ENCODE data around the gene SLC38A4. TPM values are rescaled to one million over a fixed set of nuclear protein-coding genes. Genes with fewer than 3 reads are reported as not detected.

SLC38A4 gene
- total RNA-seq, 1 donor, result 0.72 TPM

- H2AFZ ChIP-seq (ENCODE audit: low read length), result no peak overlapping the region
- H3K36me3 ChIP-seq (ENCODE audit: insufficient read depth, low read length), result no peaks in the 10 kb centered on the region
- H3K9me3 ChIP-seq (ENCODE audit: low read depth, low read length), result no peaks in the 10 kb centered on the region
- no peak for DNase-seq (ENCODE audit: insufficient read length, low spot score, missing footprints)
- H3K4me2 ChIP-seq (ENCODE audit: insufficient read depth, low read length), result no peak overlapping the region
- H3K4me3 ChIP-seq (ENCODE audit: insufficient read depth, low read length), result no peak overlapping the region
- no peaks in the 10 kb centered on the region for H3K79me2 ChIP-seq (ENCODE audit: insufficient read depth, low read length)
- TF ChIP-seq CTCF (IDR thresholded peaks at IDR 0.05; ENCODE audit: extremely low read depth, low read depth, low read length), result no peak
- H3K4me1 ChIP-seq (ENCODE audit: insufficient read depth, low read length), result no peaks in the 10 kb centered on the region
- no peaks in the 10 kb centered on the region for H3K27me3 ChIP-seq (ENCODE audit: insufficient read depth, low read length)
- no peaks in the 10 kb centered on the region for H4K20me1 ChIP-seq (ENCODE audit: insufficient read depth, low read length)
- no peak overlapping the region for H3K27ac ChIP-seq (ENCODE audit: low read depth, low read length)
Measured at GRCh38 chr12:46723629-46724419, 102.0 kb downstream of the SLC38A4 start.

- Histone ChIP-seq H3K4me2 (ENCODE audit: insufficient read depth, low read length) (no peak overlapping the region), H2AFZ (ENCODE audit: low read length) (no peak overlapping the region)
- no peak for DNase-seq (ENCODE audit: insufficient read length, low spot score, missing footprints)
Measured at GRCh38 chr12:46722394-46723185, 103.2 kb downstream of the SLC38A4 start.

DNA sequence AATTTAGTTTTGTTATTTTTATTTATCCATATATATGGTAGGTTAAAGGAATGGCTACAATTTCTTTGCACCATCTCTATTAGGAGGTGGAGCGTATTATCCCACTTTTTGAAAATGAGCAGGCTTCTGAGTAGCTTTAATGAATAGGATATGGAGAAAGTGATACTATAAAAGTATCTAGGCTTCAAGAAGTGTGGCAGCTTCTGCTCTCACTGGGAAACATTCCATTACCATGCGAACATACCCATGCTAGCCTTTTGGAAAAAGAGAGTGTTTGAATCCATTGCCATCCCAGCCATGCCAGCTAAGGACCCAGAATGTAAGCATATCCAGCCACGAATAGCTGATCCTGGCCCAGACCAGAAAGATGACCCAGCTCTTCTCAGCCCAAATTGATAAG lies 107.3 kb downstream of the SLC38A4 start:
- Histone ChIP-seq H3K27ac (ENCODE audit: low read depth, low read length) (no peak overlapping the region), H2AFZ (ENCODE audit: low read length) (no peak overlapping the region), H4K20me1 (ENCODE audit: insufficient read depth, low read length) (no peaks in the 10 kb centered on the region), H3K4me2 (ENCODE audit: insufficient read depth, low read length) (no peak overlapping the region), H3K36me3 (ENCODE audit: insufficient read depth, low read length) (no peaks in the 10 kb centered on the region), H3K27me3 (ENCODE audit: insufficient read depth, low read length) (no peaks in the 10 kb centered on the region), H3K4me3 (ENCODE audit: insufficient read depth, low read length) (no peak overlapping the region), H3K79me2 (ENCODE audit: insufficient read depth, low read length) (no peaks in the 10 kb centered on the region), H3K4me1 (ENCODE audit: insufficient read depth, low read length) (no peaks in the 10 kb centered on the region), H3K9me3 (ENCODE audit: low read depth, low read length) (no peaks in the 10 kb centered on the region)
- DNase-seq (ENCODE audit: insufficient read length, low spot score, missing footprints), result no peak
- no peak for TF ChIP-seq CTCF (IDR thresholded peaks at IDR 0.05; ENCODE audit: extremely low read depth, low read depth, low read length)

More at GRCh38 chr12:46722394-46723185, 103.2 kb downstream of the SLC38A4 start:
- TF ChIP-seq CTCF (IDR thresholded peaks at IDR 0.05; ENCODE audit: extremely low read depth, low read depth, low read length), result no peak
- no peaks in the 10 kb centered on the region for H3K4me1 ChIP-seq (ENCODE audit: insufficient read depth, low read length)
- H3K27ac ChIP-seq (ENCODE audit: low read depth, low read length), result no peak overlapping the region
- no peaks in the 10 kb centered on the region for H3K79me2 ChIP-seq (ENCODE audit: insufficient read depth, low read length)
- H3K4me3 ChIP-seq (ENCODE audit: insufficient read depth, low read length), result no peak overlapping the region
- H4K20me1 ChIP-seq (ENCODE audit: insufficient read depth, low read length), result no peaks in the 10 kb centered on the region
- H3K36me3 ChIP-seq (ENCODE audit: insufficient read depth, low read length), result no peaks in the 10 kb centered on the region
- no peaks in the 10 kb centered on the region for H3K27me3 ChIP-seq (ENCODE audit: insufficient read depth, low read length)
- no peaks in the 10 kb centered on the region for H3K9me3 ChIP-seq (ENCODE audit: low read depth, low read length)

DNA sequence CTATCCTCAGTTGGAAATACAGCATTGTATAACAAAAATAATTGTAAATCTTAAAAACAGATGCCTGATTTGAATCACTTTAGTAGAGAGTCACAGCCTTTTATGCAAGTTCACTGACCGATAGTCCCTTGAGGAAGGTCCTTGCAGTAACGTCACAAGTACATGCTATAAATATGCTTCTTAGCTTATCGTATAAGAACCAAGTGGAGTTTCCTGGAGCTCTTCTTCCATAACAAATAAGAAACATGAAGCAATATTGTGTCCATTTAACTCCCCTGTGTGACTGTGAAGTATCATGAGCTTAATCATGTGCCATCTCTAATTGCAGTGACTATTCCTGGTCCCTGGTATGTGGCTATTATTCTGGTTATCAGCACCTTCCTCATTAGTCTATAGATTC lies 107.9 kb downstream of the SLC38A4 start:
- Histone ChIP-seq H3K4me1 (ENCODE audit: insufficient read depth, low read length) (no peaks in the 10 kb centered on the region), H3K9me3 (ENCODE audit: low read depth, low read length) (no peaks in the 10 kb centered on the region), H4K20me1 (ENCODE audit: insufficient read depth, low read length) (no peaks in the 10 kb centered on the region), H3K4me2 (ENCODE audit: insufficient read depth, low read length) (no peak overlapping the region), H2AFZ (ENCODE audit: low read length) (no peak overlapping the region), H3K36me3 (ENCODE audit: insufficient read depth, low read length) (no peaks in the 10 kb centered on the region), H3K79me2 (ENCODE audit: insufficient read depth, low read length) (no peaks in the 10 kb centered on the region), H3K27me3 (ENCODE audit: insufficient read depth, low read length) (no peaks in the 10 kb centered on the region), H3K4me3 (ENCODE audit: insufficient read depth, low read length) (no peak overlapping the region), H3K27ac (ENCODE audit: low read depth, low read length) (no peak overlapping the region)
- no peak for DNase-seq (ENCODE audit: insufficient read length, low spot score, missing footprints)
- no peak for TF ChIP-seq CTCF (IDR thresholded peaks at IDR 0.05; ENCODE audit: extremely low read depth, low read depth, low read length)
